ENCODE results near the gene SYTL5. TPM values are rescaled to one million over a fixed set of nuclear protein-coding genes. Genes with fewer than 3 reads are reported as not detected.

Gene SYTL5
- total RNA-seq (1 to 10 TPM in 1 of 2 donors, under 1 TPM in 1; 0.09 to 2.8 TPM), polyA plus RNA-seq (1 to 10 TPM in 1 of 2 donors, under 1 TPM in 1; 0.82 to 1.2 TPM)

DNA sequence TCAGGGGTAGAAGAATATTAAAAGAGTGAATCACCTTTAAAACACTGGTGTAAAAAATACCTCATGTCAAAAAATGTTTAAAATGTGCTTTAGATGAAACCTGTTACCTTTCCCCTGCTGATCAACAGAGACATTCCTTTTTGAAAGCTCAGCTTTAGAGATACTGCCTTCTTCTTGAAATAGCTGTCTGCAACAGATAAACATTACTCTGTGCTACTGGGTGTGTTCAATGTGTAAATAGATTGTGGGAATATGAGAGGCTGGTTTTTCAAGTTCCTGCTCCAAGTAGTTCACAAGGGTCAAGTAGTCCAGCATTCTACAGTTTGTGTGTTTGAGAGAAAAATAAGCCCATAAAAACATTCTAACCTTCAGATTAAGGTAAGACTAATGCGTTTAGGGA, at the start of gene SYTL5:
Gene SYTL5 (plus strand): TSS at position 263 of the 400 bp plus-strand sequence. CDS start 27,337 bp downstream, outside the sequence.
- Histone ChIP-seq H3K27ac (ENCODE audit: low read depth in 1 of 2, low read length in 2 of 2) (no peak within 1 kb of the TSS), H3K4me3 (ENCODE audit: low read depth in 1 of 3, low read length in 3 of 3) (no peak within 1 kb of the TSS), H3K9me3 (ENCODE audit: control insufficient read depth in 4 of 4, low read length in 3 of 4) (no peaks in the 10 kb centered on the region), H3K4me1 (ENCODE audit: control insufficient read depth in 4 of 4, insufficient read depth in 4 of 4, low read length in 3 of 4) (no peaks in the 10 kb centered on the region), H3K36me3 (ENCODE audit: control insufficient read depth in 4 of 4, insufficient read depth in 3 of 4, low read depth in 1 of 4, low read length in 3 of 4) (no peaks in the 10 kb centered on the region), H3K27me3 (ENCODE audit: control insufficient read depth in 4 of 4, insufficient read depth in 4 of 4, low read length in 3 of 4) (peaks cover 0 to 3% (median 0%) of the 10 kb centered on the region in 4 donors), H3K9ac (ENCODE audit: low read depth in 1 of 2, low read length in 2 of 2) (no peak within 1 kb of the TSS)
- DNase-seq (ENCODE audit: low spot score): no peak
- 84% methylated on average over 1 of the region's 1 CpG for WGBS
- TF ChIP-seq FOXA2 (IDR thresholded peaks at IDR 0.05) (no peak), HNF4A (conservative IDR thresholded peaks at IDR 0.05) (no peak), NR2F2 (IDR thresholded peaks at IDR 0.05) (no peak), YY1 (IDR thresholded peaks at IDR 0.05) (no peak), FOXA1 (IDR thresholded peaks at IDR 0.05) (no peak), JUND (IDR thresholded peaks at IDR 0.05) (no peak), RAD21 (IDR thresholded peaks at IDR 0.05) (no peak), SP1 (IDR thresholded peaks at IDR 0.05) (no peak), RXRA (IDR thresholded peaks at IDR 0.05) (no peak), TAF1 (conservative IDR thresholded peaks at IDR 0.05) (no peak), EGR1 (IDR thresholded peaks at IDR 0.05; ENCODE audit: low read depth in 2 of 2) (no peak), GABPA (IDR thresholded peaks at IDR 0.05 in 1 of 2, conservative IDR thresholded peaks at IDR 0.05 in 1 of 2) (no peak)
- TF ChIP-seq, protein P1, sequence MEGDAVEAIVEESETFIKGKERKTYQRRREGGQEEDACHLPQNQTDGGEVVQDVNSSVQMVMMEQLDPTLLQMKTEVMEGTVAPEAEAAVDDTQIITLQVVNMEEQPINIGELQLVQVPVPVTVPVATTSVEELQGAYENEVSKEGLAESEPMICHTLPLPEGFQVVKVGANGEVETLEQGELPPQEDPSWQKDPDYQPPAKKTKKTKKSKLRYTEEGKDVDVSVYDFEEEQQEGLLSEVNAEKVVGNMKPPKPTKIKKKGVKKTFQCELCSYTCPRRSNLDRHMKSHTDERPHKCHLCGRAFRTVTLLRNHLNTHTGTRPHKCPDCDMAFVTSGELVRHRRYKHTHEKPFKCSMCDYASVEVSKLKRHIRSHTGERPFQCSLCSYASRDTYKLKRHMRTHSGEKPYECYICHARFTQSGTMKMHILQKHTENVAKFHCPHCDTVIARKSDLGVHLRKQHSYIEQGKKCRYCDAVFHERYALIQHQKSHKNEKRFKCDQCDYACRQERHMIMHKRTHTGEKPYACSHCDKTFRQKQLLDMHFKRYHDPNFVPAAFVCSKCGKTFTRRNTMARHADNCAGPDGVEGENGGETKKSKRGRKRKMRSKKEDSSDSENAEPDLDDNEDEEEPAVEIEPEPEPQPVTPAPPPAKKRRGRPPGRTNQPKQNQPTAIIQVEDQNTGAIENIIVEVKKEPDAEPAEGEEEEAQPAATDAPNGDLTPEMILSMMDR (IDR thresholded peaks at IDR 0.05; ENCODE audit: low read depth, low read length, missing input control): no peak
- TF ChIP-seq, protein P2, sequence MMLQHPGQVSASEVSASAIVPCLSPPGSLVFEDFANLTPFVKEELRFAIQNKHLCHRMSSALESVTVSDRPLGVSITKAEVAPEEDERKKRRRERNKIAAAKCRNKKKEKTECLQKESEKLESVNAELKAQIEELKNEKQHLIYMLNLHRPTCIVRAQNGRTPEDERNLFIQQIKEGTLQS (IDR thresholded peaks at IDR 0.05): no peak
- TF ChIP-seq, protein P3, sequence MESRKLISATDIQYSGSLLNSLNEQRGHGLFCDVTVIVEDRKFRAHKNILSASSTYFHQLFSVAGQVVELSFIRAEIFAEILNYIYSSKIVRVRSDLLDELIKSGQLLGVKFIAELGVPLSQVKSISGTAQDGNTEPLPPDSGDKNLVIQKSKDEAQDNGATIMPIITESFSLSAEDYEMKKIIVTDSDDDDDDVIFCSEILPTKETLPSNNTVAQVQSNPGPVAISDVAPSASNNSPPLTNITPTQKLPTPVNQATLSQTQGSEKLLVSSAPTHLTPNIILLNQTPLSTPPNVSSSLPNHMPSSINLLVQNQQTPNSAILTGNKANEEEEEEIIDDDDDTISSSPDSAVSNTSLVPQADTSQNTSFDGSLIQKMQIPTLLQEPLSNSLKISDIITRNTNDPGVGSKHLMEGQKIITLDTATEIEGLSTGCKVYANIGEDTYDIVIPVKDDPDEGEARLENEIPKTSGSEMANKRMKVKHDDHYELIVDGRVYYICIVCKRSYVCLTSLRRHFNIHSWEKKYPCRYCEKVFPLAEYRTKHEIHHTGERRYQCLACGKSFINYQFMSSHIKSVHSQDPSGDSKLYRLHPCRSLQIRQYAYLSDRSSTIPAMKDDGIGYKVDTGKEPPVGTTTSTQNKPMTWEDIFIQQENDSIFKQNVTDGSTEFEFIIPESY (IDR thresholded peaks at IDR 0.05): no peak
- TF ChIP-seq, protein P4, sequence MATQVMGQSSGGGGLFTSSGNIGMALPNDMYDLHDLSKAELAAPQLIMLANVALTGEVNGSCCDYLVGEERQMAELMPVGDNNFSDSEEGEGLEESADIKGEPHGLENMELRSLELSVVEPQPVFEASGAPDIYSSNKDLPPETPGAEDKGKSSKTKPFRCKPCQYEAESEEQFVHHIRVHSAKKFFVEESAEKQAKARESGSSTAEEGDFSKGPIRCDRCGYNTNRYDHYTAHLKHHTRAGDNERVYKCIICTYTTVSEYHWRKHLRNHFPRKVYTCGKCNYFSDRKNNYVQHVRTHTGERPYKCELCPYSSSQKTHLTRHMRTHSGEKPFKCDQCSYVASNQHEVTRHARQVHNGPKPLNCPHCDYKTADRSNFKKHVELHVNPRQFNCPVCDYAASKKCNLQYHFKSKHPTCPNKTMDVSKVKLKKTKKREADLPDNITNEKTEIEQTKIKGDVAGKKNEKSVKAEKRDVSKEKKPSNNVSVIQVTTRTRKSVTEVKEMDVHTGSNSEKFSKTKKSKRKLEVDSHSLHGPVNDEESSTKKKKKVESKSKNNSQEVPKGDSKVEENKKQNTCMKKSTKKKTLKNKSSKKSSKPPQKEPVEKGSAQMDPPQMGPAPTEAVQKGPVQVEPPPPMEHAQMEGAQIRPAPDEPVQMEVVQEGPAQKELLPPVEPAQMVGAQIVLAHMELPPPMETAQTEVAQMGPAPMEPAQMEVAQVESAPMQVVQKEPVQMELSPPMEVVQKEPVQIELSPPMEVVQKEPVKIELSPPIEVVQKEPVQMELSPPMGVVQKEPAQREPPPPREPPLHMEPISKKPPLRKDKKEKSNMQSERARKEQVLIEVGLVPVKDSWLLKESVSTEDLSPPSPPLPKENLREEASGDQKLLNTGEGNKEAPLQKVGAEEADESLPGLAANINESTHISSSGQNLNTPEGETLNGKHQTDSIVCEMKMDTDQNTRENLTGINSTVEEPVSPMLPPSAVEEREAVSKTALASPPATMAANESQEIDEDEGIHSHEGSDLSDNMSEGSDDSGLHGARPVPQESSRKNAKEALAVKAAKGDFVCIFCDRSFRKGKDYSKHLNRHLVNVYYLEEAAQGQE (IDR thresholded peaks at IDR 0.05): no peak

Measured in liver (tissue), 9 donors.